WI38 (cell line): ENCODE data around the gene CCN6.

Experiments
- H3K4me3 ChIP-seq: 2 replicates; pipeline ENCODE4 v1.5.1; 2011; ENCODE audit warnings: low read depth, mild to moderate bottlenecking, control low read depth, low read length
- CTCF ChIP-seq: IDR thresholded peaks from 2 replicates; pipeline ENCODE4 v1.5.1; 2012; ENCODE audit warnings: low read depth, mild to moderate bottlenecking, control low read depth, low read length

Gene CCN6

DNA sequence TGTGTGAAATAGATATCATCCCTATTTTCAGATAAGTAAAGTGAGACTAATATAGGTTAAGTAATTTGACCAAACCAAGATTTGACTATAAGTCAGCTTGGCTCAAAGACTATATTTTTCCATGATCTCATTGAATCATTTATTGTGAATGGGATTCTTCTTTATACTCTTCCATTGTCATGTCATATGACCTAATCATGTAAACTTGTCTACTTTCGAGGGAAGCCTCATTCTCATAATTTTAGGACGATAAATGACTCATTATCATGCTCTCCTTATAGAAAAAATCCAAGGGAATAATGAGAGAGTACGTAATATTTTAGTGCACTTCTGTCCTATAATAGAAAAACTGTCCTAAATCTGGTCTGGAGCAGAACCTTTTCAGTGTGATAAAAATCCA, 40.9 kb upstream of the CCN6 start:
- no peak overlapping the region for H3K4me3 ChIP-seq
- no peak for TF ChIP-seq CTCF

DNA sequence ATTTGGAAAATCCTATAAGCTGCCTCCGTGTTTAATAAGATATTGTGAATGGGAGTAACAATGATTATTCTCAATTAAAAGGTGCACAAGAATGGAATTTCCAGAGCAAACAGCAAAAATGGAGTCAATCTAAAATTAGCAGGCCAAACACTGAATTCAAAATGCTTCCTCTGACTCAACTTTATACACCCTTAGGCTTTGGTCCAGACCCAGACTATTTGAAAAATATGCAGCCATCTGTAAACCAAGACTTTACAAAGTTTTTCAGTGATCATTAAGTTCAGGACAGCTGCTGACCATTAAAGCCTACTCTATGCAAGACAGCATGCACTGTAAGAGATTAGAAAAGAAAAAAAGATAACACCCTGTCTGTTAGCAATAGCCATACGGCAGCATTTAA, 39.4 kb upstream of the CCN6 start:
- H3K4me3 ChIP-seq: no peak overlapping the region
- TF ChIP-seq CTCF: no peak

- TF ChIP-seq CTCF: no peak
- H3K4me3 ChIP-seq: no peak overlapping the region
Observed at GRCh38 chr6:112015725-112016124, 38.2 kb upstream of the CCN6 start.

GRCh38 chr6:112016320-112016719, 37.6 kb upstream of the CCN6 start:
- H3K4me3 ChIP-seq: no peak overlapping the region
- TF ChIP-seq CTCF: no peak

GRCh38 chr6:112017169-112017568, 36.7 kb upstream of the CCN6 start:
- no peak for TF ChIP-seq CTCF
- no peak overlapping the region for H3K4me3 ChIP-seq

DNA sequence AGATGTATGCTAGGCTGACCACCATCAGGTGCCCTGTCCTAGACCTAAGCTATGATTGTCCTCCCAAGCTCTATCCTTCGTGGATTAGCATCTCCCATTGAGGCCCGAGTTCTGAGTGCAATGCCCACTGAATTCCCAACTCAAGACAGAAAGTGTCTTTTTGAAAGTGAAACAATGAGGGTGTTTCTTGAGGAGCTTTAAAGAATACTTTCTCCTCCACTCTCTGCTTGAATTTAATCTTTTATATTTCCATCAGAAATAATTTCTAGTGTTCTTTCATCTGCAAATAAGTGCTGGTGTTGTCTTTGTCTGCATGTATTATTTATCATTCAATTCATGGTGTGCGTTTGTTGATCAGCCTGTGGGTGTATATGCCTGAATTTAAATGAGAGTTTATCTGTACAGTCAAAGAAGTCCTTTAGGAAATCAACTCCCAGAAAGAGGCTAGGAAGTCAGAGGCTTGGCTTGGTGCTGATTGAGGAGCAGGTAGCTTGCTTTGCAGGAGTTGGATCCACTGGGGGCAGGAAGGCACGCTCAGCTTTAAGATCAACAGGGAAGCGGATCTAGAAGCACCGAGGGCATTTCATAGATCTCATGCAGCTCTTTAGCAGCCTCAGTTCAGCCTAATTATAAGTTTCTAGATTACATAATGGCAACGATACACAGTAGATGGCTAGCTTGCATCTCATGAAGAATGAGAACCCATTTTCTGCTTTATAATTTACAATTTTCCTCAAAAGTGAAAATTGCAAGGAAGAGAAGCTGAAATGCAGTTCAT, 36.0 kb upstream of the CCN6 start:
- H3K4me3 ChIP-seq: no peak overlapping the region
- TF ChIP-seq CTCF: no peak

GRCh38 chr6:112018619-112019416, 35.1 kb upstream of the CCN6 start:
- TF ChIP-seq CTCF: no peak
- no peak overlapping the region for H3K4me3 ChIP-seq
